K562 (cell line): ENCODE data around the gene FXYD3. TPM values are rescaled to one million over a fixed set of nuclear protein-coding genes. Genes with fewer than 3 reads are reported as not detected.

Experiments
- AFF4 ChIP-seq: sonication (generic); formaldehyde crosslinking; IDR thresholded peaks from 2 replicates; pipeline ENCODE4 v1.8.0; 2023; ENCODE audit warnings: mild to moderate bottlenecking, missing genetic modification reagents
- CXXC5 ChIP-seq: fragments of 250-450 bp; sonication (Bioruptor Pico); IDR thresholded peaks from 2 replicates; pipeline ENCODE4 v1.8.0; 2022; ENCODE audit warnings: inconsistent platforms, mild to moderate bottlenecking, moderate library complexity
- JUND ChIP-seq, 2 experiments: IDR thresholded peaks; 2 replicates in 1 of 2; 3 replicates in 1 of 2; pipeline ENCODE4 v1.6.1; 2011; ENCODE audit warnings: borderline replicate concordance in 2 of 2, low read depth in 2 of 2, low read length in 2 of 2, improper control_type of control experiment in 1 of 2, missing biosample characterization in 1 of 2, missing genetic modification characterization in 1 of 2, missing genetic modification reagents in 1 of 2
- MAFF ChIP-seq: IDR thresholded peaks from 2 replicates; pipeline ENCODE4 v1.6.1; 2012; ENCODE audit warnings: low read length, improper control_type of control experiment
- THAP12 ChIP-seq: fragments of 250-450 bp; sonication (Bioruptor Pico); IDR thresholded peaks from 2 replicates; pipeline ENCODE4 v1.9.0; 2021; ENCODE audit warnings: mild to moderate bottlenecking, inconsistent platforms
- TOE1 ChIP-seq, 2 experiments: fragments of 450-650 bp in 1 of 2; sonication (generic) in 1 of 2; formaldehyde crosslinking in 1 of 2; IDR thresholded peaks; 2 replicates each; pipeline versions ENCODE4 v1.7.1 to v1.8.0; 2016 to 2022; ENCODE audit warnings: borderline replicate concordance in 2 of 2, mild to moderate bottlenecking in 2 of 2, antibody characterized with exemption in 1 of 2, inconsistent platforms in 1 of 2, low read depth in 1 of 2, missing genetic modification reagents in 1 of 2, moderate library complexity in 1 of 2
- UBTF ChIP-seq, 2 experiments: IDR thresholded peaks; 2 replicates each; pipeline ENCODE4 v1.6.1; 2012; ENCODE audit warnings: improper control_type of control experiment in 2 of 2, low read depth in 2 of 2, low read length in 2 of 2, borderline replicate concordance in 1 of 2
- ZNF146 ChIP-seq: IDR thresholded peaks from one replicate; pipeline ENCODE4 v1.6.1; 2018; ENCODE audit warnings: missing compliant biosample characterization; ENCODE audit not compliant: unreplicated experiment
- ZNF174 ChIP-seq: fragments of 250-450 bp; sonication (Bioruptor Pico); IDR thresholded peaks from 2 replicates; pipeline ENCODE4 v1.4.0; 2020; ENCODE audit warnings: mild to moderate bottlenecking
- ZNF23 ChIP-seq: fragments of 250-450 bp; sonication (Bioruptor Pico); IDR thresholded peaks from 2 replicates; pipeline ENCODE4 v1.4.0; 2020; ENCODE audit warnings: mild to moderate bottlenecking
- polyA plus RNA-seq, 8 experiments: library from polyadenylated mRNA; depleted of rRNA in 4 of 8; stranded (reverse) in 5 of 8; unstranded in 3 of 8; fragments of >200 nt; fragmentation: Nextera tagmentation in 2 of 8; fragmentation: Illumina TruSeq in 1 of 8; extraction: Ambion mirVana in 2 of 8; extraction: Trizol in 1 of 8; gene quantifications; 2 replicates each; pipeline versions ENCODE4 v1.2.1 to v1.2.3, GENCODE V29; 2011 to 2014; ENCODE audit warnings: inconsistent platforms in 1 of 8, missing spikeins in 1 of 8
- total RNA-seq, 7 experiments: library from RNA; depleted of rRNA in 6 of 7; stranded (reverse); fragments of >200 nt in 6 of 7; fragmentation: Illumina TruSeq in 2 of 7; extraction: Trizol in 2 of 7; gene quantifications; 2 replicates each; pipeline versions ENCODE4 v1.2.1 to v1.2.3, GENCODE V29; 2011 to 2021; ENCODE audit warnings: low replicate concordance in 1 of 7
- TF ChIP-seq, protein P1 (sequence below): fragments of 450-650 bp; formaldehyde crosslinking; conservative IDR thresholded peaks from 2 replicates; pipeline ENCODE4 v1.4.0; 2022; ENCODE audit warnings: mild to moderate bottlenecking, missing genetic modification characterization
- TF ChIP-seq, protein P2 (sequence below): fragments of 450-650 bp; formaldehyde crosslinking; IDR thresholded peaks from 2 replicates; pipeline ENCODE4 v1.4.0; 2020; ENCODE audit warnings: mild to moderate bottlenecking, moderate library complexity

Gene FXYD3
- total and polyA plus RNA-seq, 9 of the 15 experiments (the other 6 are each of a cell fraction or from before 2014, with no cell fraction given): 0.24 TPM; not detected in 8

DNA sequence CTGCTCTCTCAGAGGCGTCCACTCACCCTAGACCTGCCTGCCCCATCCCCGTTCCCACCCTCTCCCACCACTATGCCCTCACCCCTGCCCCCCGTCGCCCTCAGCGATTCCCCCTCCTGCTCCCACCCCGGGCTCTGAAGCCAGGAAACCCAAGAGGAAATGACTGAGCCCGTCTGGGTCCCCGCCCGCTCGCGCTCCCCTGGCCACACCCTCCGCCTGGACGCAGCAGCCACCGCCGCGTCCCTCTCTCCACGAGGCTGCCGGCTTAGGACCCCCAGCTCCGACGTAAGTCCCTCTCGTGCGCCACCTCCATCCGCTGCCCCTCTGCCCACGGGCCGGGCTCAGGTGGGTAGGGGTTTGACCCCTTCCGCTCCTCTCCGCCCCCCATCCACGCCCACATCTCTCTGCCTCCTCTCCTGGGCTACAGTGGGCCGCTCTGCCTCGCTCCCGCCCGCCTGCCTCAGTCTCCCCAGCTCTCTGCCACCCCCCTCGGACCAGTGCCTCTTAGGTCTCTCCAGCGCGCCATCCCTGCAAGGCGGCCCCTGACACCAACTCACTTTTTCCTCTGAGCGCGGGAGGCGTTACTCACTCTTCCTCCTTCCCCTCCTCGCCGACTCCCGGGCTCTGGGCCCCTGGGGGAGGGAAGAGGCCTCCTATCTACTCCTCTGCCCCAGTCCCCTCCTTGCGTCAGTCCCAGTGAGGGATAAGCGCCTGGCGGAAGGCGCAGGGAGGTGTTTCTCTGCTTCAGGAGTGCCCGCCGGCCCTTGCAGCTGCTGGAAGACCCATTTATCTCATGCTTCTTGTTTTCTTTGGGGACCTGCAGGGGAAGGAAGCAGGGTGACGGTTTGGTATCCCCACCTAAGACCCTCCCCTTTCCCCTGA is 39.1 kb downstream of the FXYD3 start, which contains the start of gene FXYD5 (continued):
- peak; percentile 68 for TF ChIP-seq JUND (IDR thresholded peaks at IDR 0.05; ENCODE audit: borderline replicate concordance, low read depth, low read length)
- peak; percentile 43; the same call in 1 of the 3 replicates for TF ChIP-seq JUND (tag; IDR thresholded peaks at IDR 0.05; ENCODE audit: borderline replicate concordance, low read depth, low read length)
- peak; percentile 68 for TF ChIP-seq CXXC5 (CRISPR knock-in tag)
- 0 out of 2 replicates have a peak, but pooled peaks have one; percentile 36 for TF ChIP-seq AFF4 (CRISPR knock-in tag)
- no peak for TF ChIP-seq ZNF23 (CRISPR knock-in tag)
- no peak for TF ChIP-seq MAFF
- peak; percentile 93 to 97; a peak in 3 of 4 replicates for TF ChIP-seq UBTF (IDR thresholded peaks at IDR 0.05; ENCODE audit: borderline replicate concordance in 1 of 2, low read depth in 2 of 2, low read length in 2 of 2)
- TF ChIP-seq, protein P1, sequence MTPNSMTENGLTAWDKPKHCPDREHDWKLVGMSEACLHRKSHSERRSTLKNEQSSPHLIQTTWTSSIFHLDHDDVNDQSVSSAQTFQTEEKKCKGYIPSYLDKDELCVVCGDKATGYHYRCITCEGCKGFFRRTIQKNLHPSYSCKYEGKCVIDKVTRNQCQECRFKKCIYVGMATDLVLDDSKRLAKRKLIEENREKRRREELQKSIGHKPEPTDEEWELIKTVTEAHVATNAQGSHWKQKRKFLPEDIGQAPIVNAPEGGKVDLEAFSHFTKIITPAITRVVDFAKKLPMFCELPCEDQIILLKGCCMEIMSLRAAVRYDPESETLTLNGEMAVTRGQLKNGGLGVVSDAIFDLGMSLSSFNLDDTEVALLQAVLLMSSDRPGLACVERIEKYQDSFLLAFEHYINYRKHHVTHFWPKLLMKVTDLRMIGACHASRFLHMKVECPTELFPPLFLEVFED (CRISPR knock-in tag): peak; percentile 84; the same call in 1 of the 2 replicates
- TF ChIP-seq THAP12 (CRISPR knock-in tag): 0 out of 2 replicates have a peak, but pooled peaks have one; percentile 43
- TF ChIP-seq ZNF146 (CRISPR knock-in tag): peak; percentile 6
- TF ChIP-seq, protein P2, sequence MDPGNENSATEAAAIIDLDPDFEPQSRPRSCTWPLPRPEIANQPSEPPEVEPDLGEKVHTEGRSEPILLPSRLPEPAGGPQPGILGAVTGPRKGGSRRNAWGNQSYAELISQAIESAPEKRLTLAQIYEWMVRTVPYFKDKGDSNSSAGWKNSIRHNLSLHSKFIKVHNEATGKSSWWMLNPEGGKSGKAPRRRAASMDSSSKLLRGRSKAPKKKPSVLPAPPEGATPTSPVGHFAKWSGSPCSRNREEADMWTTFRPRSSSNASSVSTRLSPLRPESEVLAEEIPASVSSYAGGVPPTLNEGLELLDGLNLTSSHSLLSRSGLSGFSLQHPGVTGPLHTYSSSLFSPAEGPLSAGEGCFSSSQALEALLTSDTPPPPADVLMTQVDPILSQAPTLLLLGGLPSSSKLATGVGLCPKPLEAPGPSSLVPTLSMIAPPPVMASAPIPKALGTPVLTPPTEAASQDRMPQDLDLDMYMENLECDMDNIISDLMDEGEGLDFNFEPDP (CRISPR knock-in tag): 0 out of 2 replicates have a peak, but pooled peaks have one; percentile 17
- TF ChIP-seq TOE1 (IDR thresholded peaks at IDR 0.05; ENCODE audit: borderline replicate concordance): peak; percentile 79
- no peak for TF ChIP-seq TOE1 (CRISPR knock-in tag; IDR thresholded peaks at IDR 0.05; ENCODE audit: borderline replicate concordance, low read depth)
- no peak for TF ChIP-seq ZNF174 (CRISPR knock-in tag)
